ENCODE measurements around the gene YIF1B.

DNA sequence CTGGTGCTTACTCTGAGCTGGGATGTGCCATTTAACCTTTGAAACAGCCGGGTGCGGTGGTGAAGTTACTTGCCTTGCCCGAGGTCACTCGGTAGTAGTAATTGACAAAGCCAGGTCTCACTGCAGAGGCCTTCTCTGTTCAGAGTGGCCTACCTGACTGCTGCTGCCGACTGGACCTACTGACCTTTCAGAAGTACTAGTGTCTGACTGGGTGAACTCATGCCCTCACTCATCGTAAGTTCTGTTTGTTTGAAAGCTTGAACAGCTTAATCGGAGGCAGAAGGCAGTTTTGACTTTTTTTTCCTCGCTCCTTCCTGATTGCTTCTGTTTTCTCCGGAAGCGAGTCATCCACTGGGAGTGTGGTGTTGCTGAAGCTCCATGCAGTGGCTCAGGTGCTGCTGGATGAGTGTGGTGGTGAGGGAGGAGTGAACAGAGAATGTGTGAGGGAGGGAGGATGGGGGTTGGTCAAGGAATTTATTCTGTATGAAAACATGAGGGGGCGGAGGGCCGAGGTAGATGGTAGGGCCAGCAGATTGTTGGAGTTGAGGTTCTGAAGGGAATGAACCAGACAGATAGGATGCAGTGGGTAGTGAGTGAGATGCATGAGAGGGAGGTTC lies 48.7 kb downstream of the YIF1B start:
- TF ChIP-seq, protein P1, sequence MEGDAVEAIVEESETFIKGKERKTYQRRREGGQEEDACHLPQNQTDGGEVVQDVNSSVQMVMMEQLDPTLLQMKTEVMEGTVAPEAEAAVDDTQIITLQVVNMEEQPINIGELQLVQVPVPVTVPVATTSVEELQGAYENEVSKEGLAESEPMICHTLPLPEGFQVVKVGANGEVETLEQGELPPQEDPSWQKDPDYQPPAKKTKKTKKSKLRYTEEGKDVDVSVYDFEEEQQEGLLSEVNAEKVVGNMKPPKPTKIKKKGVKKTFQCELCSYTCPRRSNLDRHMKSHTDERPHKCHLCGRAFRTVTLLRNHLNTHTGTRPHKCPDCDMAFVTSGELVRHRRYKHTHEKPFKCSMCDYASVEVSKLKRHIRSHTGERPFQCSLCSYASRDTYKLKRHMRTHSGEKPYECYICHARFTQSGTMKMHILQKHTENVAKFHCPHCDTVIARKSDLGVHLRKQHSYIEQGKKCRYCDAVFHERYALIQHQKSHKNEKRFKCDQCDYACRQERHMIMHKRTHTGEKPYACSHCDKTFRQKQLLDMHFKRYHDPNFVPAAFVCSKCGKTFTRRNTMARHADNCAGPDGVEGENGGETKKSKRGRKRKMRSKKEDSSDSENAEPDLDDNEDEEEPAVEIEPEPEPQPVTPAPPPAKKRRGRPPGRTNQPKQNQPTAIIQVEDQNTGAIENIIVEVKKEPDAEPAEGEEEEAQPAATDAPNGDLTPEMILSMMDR (IDR thresholded peaks at IDR 0.05) = no peak
- TF ChIP-seq POLR2A (IDR thresholded peaks at IDR 0.05) = no peak
